HG03571 (cell line): ENCODE data around the gene STK24.
A peak's percentile ranks its signal among the peaks of the same experiment; 100 is the strongest.

ENCODE experiments used
- ATAC-seq: cut with Tn5 transposase; IDR thresholded peaks from one replicate; pipeline ENCODE4 v1.9.1; 2021; ENCODE audit not compliant: unreplicated experiment

The STK24 gene

GRCh38 chr13:98478189-98479129 is 98.4 kb downstream of the STK24 start:
- ATAC-seq = peak; percentile 37

- ATAC-seq = peak; percentile 93
Observed at GRCh38 chr13:98476538-98476966, 100.4 kb downstream of the STK24 start.

- peak; percentile 33 for ATAC-seq
Observed at GRCh38 chr13:98476106-98476505, 100.8 kb downstream of the STK24 start.

- no peak for ATAC-seq
Observed at GRCh38 chr13:98475522-98475921, 101.4 kb downstream of the STK24 start.

- no peak for ATAC-seq
Observed at GRCh38 chr13:98474761-98475160, 102.1 kb downstream of the STK24 start.

- no peak for ATAC-seq
Observed at GRCh38 chr13:98474292-98474691, 102.6 kb downstream of the STK24 start.

- no peak for ATAC-seq
Observed at GRCh38 chr13:98473788-98474144, 103.1 kb downstream of the STK24 start.

GRCh38 chr13:98473135-98473787 is 103.6 kb downstream of the STK24 start:
- no peak for ATAC-seq

GRCh38 chr13:98471934-98472333 is 105.0 kb downstream of the STK24 start:
- ATAC-seq = no peak

- ATAC-seq = no peak
Observed at GRCh38 chr13:98470920-98471319, 106.0 kb downstream of the STK24 start.

GRCh38 chr13:98468929-98469328 is 108.0 kb downstream of the STK24 start:
- no peak for ATAC-seq

- ATAC-seq = no peak
Observed at GRCh38 chr13:98468361-98468760, 108.5 kb downstream of the STK24 start.

- ATAC-seq = no peak
Observed at GRCh38 chr13:98467263-98467985, 109.5 kb downstream of the STK24 start.

- ATAC-seq = no peak
Observed at GRCh38 chr13:98466634-98467236, 110.2 kb downstream of the STK24 start.

GRCh38 chr13:98462946-98463345 is 114.0 kb downstream of the STK24 start:
- ATAC-seq = no peak

- no peak for ATAC-seq
Observed at GRCh38 chr13:98462241-98462882, 114.5 kb downstream of the STK24 start.

- ATAC-seq = no peak
Observed at GRCh38 chr13:98461486-98462240, 115.2 kb downstream of the STK24 start.

GRCh38 chr13:98460516-98460915 is 116.4 kb downstream of the STK24 start:
- no peak for ATAC-seq

GRCh38 chr13:98459721-98460370 is 117.1 kb downstream of the STK24 start:
- ATAC-seq = no peak
